ENCODE results near the gene CBX4.
"Not testable (repeated sequence)": the region's sequence is repeated elsewhere in the genome, so short reads cannot be mapped to it uniquely, and the experiment has no call there.

The CBX4 gene

DNA sequence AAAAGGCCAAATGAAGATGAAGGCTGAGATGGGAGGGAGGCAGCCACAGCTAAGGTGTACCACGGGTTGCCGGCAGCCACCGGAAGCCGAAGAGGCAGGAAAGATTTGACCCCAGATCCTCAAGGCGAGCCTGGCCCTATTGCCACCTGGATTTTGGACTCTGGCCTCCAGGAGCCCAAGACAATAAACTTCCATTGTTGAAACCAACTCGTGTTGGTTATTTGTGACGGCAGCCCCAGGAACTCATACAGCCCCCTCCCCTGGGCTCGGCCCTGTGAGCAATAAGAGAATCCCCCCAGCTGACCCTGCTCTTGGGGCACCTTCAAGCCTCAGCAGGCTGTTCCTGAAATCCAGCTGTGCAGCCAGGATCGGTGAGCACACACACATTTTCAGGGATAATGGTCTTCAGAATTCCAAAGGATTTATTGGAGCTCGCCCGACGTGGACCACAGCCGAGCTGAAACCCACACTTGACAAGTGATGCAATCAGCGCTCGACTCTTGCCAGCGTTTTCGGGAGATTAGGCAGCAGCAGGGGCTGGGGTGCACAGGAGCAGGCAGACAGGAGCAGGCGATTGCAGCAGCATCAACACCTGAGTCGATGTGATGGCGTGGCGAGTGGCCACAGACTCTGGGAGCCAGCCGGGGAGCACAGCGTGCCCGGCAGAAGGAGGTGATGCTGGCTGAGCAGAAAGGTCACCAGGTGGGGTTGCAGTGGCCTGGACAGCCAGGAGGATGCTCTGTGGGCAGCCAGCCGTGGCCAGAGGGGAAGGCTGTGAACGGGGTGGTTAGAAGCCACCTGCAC is 22.4 kb upstream of the CBX4 start:
- no peak for DNase-seq (ENCODE audit: extremely low read depth in 1 of 2, low read depth in 1 of 2)

DNA sequence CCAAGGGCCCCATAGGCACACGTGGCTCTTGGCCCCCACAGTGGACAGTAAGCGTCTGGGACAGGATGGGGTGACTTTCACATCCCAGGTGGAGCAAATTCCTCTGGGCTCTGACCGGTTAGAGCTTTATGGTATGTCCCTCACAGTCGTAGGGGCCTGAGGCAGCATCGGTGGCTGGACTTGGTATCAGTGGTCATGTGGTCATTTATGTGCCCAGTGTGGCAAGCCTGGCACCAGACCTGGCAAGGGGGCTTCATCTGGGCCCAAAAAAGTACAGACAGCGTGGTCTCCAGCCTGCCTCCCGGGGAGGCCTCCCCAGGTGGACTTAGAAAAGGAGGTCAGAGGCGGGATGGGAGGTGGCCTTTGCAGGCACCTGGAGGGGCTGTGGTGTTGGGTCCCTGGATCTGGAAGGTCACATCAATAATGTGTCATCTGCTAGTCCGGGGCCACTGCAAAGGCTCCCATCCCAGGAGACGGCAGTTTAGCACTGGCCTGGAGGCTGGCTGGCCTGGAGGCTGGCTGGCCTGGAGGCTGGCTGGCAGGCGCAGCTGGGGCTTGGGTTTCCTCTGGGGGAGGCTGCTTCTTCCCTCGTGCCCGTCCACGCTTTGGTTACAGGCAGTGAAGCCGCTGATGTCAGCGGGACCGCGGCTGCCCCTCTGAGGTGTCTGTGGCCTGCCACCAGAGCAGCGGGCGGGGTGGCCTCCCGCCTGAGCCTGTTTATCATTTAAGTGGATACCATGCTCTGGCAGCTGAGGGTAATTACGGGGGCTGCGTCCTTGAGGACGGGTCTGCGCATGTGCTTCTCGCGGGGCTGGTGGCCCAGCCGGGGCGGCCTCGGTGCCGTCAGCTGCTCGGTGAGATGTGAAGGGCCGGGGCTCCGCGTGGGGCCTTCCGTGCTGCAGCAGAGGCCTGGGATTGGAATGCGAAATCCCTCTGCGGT is 20.7 kb upstream of the CBX4 start:
- no peak for DNase-seq (ENCODE audit: extremely low read depth in 1 of 2, low read depth in 1 of 2)

DNA sequence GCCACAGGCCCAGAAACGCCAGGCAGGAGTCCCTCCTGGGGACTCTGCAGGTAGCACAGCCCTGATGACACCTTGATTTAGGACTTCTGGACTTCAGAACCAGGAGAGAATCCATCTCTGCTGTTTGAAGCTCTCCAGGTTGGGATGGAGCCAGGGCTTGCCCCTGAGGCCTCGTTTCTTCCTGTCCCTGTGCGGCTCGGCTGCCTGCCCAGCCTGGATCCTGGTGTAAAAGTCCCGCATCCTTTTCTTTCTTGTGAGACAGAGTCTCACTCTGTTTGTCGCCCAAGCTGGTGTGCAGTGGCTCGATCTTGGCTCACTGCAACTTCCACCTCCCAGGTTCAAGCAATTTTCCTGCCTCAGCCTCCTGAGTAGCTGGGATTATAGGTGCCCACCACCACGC is 17.9 kb upstream of the CBX4 start:
- DNase-seq (ENCODE audit: extremely low read depth in 1 of 2, low read depth in 1 of 2), result no peak

DNA sequence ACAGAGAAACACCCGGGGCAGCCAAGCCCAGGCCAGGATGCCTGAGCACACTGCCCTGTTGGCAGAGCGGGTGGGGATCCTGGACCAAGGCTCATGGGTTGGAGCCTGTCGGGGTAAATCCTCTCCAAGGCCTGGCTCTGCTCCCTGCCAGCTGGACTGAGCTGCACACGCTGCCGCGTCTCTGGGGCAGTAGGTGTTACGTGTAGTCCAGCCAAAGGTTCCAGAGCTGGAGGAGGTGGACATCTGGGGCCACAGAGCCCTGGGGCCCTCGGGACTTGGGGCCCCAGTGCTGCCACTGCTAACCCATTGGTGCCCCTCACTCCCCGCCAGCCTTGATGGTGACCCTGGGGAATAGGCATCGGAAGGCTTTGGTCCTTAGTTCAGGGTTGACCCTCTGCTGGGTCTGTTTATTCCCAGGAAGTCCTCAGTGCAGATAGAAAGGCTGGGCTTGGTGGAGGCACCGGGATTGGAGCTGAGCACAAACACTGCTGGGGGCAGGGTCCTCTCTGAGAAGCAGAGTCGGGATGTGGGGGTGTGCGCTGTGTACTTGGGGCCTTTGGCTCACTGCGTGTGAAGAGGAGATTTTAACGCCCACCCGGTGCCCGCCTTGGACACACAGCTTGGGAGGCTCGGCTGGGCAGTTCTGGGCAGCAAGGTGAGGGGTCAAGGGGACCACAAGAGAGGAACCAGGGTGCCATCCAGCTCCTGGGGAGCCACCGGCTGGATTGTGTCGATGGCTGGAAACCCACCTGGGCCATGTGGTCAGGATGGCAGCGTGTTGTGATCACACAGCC is 16.3 kb upstream of the CBX4 start:
- DNase-seq (ENCODE audit: extremely low read depth in 1 of 2, low read depth in 1 of 2), result no peak

DNA sequence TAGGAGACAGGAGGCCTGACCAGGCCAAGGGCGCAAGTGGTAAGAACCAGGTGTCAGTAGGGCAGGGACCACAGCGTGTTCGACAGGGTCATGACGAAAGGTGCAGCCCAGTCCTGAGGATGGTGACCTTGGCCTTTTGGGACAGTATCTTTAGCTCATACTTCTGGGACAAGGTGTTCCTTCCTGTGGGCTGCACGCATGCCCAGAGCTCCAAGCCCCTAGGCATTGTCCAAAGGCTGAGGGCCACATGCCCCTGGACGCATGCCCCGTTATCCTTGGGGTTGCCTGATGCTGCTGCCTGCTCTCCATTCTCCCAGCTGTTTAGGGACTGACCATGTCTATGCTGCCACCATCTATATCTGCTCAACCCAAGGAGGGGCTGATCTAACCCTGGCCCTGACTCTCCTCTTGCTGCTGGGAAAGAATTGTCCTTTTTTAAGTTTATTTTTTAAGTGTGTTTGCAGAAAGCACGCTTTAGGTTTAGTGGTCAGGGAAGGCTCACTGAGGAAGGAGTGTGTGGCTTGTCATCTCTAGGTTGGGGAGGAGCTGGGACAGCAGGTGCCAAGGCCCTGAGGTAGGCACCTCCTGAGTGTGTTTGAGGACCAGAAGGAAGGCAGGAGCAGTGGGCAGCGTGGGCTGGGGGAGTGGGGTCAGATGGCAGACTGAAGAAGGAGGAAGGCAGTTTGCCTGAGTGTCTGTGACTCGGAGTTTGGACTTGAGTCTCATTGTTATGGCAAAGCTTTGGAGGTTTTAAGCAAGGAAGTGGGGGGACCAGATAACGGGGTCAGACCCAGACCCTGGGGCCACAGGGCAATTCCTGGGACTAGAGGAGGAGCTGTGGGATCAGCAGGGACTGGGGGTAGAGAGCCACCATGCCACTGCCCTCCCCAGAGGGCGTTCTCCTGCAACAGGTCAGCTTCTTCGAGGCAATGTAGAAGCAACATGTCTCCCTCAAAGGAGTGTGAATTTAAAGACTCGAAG is 15.1 kb upstream of the CBX4 start:
- DNase-seq (ENCODE audit: extremely low read depth in 1 of 2, low read depth in 1 of 2), result no peak

DNA sequence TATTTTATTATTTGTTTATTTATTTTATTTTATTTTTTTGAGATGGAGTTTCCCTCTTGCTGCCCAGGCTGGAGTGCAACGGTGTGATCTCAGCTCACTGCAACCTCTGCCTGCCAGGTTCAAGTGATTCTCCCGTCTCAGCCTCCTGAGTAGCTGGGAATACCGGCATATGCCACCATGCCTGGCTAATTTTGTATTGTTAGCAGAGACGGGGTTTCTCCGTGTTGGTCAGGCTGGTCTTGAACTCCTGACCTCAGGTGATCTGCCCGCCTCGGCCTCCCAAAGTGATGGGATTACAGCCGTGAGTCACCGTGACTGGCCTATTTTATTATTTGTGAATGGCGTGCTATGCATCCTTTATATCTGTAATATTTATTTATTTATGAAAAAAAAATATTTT is 13.9 kb upstream of the CBX4 start:
- not testable (repeated sequence) for DNase-seq (ENCODE audit: extremely low read depth in 1 of 2, low read depth in 1 of 2)

DNA sequence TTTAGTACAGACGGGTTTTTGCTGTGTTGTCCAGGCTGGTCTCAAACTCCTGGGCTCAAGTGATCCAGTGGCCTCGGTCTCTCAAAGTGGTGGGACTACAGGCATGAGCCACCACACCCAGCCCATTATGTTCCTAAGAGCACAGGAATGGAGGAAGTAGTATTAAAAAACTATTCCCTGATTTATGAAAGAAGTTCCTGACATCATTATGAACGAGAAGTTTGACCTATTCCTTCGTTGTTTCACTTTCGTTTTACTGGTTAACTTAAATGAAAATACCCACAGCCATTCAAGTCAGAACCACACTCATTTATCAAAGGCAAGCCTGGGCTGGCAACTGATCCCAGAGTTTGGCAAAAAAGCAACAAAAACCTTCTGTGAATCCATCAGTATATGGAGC is 13.5 kb upstream of the CBX4 start:
- no peak for DNase-seq (ENCODE audit: extremely low read depth in 1 of 2, low read depth in 1 of 2)

DNA sequence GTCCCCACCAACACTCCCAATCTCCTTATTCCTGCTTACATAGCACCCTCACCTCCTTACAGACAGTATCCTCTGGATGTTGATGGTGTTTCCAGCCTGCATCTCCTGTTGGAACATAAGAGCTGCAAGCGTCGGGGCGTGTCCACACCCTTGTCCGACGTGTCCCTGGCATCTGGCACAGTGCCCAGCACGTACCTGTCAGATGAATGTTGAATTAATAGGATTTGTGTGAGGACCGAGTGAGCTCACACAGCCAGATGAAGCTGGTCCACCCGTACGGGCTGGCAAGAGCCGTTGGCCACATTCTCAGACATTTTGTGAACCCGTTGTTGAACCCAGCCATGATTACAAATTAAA is 12.2 kb upstream of the CBX4 start:
- no peak for DNase-seq (ENCODE audit: extremely low read depth in 1 of 2, low read depth in 1 of 2)

DNA sequence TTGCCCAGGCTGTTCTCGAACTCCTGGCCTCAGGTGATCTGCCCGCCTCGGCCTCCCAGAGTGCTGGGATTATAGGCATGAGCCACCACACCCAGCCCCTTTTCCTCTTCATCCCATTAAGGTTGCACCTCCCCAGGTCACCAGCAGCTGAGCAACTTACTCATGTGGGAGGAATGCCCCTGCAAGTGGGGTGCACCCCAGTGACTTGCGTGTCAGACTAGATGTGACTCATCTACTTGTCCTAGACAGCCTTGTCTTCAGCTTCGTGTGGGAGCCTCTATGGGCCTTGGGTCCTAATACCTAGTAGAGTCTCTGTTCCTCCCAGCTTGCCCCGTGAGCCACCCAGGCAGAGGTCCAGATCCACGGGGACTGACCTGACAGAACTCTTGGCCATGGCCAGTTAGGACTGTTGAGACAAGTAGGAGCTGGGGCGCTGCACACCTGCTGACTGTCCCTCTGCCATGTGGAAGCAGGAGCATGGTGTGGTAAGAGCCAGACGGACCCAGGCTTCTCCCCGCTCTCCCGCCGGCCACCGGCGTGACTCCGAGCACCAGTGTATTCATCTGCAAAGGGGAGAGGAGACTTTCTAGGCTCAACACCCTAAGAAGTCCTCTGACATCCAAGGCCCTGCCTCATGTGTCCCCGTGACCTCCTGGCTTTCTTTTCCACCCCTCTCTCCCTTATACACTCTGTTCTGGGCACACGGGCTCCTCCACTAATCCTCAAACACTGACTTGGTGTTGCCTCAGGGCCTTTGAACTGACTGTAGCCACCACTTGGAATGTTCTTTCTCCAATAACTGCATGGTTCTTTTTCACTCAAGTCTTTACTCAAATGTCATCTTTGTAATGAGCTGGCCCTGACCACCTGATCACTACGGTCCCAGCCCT is 11.6 kb upstream of the CBX4 start:
- DNase-seq (ENCODE audit: extremely low read depth in 1 of 2, low read depth in 1 of 2), result no peak

DNA sequence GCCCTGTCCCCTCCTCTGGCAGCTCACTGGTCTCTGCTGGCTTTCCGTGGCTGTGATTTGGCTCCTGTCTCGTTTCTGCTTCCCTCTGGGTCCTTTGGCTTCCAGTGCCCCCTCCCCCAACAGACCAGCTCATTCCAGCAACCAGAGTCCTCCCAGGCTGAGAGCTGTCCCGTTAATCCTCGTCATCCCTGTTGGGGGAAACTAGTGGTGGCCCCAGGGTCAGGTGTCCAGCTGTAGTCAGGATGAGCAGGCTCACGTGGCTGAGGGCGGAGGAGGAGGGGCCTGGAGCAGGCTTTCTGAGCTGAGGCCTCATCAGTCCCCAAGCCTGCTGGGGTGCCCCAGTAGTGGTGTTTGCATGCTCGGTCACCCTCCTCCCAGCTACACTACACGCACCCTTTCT is 10.7 kb upstream of the CBX4 start:
- DNase-seq (ENCODE audit: extremely low read depth in 1 of 2, low read depth in 1 of 2), result no peak

DNA sequence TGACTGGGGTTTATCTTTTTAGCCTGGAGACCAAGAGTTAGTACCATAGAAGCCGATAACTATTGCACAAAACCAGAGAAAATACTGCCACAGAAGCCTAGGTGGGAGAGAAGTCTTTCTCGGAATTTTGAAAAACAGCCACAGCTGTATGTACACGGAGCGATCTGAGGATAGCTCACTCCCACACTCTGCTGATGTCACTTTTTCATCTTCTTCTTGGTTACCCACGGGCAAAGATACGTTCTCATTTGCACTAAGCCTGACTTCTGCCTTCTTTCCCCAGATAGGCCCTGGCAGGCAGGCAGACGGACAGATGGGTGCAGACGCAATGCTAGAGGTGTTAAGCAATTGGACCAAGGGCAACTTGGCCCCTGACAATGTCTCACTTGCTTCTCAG is 9.1 kb upstream of the CBX4 start:
- DNase-seq (ENCODE audit: extremely low read depth in 1 of 2, low read depth in 1 of 2), result no peak

DNA sequence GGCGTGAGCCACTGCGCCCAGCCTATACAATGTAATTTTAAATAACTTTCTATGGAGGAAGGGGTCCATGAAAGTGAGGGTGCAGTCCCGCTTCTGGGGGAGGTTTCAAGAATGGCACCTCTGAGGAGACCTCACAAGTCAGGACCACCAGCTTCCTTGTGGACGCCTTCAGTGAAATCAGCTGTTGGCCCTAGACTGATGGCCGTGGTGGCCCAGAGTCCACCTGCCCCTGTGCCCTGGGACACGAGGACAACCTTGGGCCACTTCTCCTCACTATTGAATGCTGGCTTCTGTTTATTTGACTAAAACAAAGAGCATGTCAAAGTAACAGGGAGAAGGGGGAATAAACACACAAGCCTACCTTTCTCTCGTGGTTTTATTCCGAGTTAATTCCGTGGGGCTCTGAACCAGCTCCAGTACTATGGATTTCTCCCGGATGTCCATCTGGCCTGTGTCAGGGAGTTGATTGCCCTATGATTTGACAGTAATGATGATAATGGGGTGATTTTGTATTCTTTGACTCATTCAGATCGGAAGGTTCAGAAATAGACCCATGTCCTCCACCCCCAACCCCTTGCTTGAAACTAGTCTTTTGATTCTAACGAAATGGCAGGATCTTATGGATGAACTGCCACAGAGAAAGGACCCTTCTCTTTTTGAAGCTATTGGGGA is 8.6 kb upstream of the CBX4 start:
- DNase-seq (ENCODE audit: extremely low read depth in 1 of 2, low read depth in 1 of 2), result no peak

DNA sequence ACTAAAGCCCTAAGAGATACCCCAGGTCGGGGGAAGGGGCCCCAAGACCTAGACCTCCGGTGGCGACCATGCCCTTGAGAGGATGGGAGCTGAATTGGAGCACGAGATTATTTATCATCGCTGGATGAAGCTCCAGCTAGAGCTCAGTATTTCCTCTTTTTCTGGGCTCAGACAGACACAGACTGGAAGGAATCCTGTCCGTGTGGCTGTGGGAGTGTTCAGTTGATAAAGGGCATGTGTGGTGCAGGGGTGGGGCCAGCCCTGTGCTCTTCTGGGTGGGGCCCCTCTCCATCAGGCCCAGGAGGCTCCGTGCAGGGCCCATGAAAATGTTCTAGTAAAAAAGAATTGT is 6.3 kb upstream of the CBX4 start:
- no peak for DNase-seq (ENCODE audit: extremely low read depth in 1 of 2, low read depth in 1 of 2)

DNA sequence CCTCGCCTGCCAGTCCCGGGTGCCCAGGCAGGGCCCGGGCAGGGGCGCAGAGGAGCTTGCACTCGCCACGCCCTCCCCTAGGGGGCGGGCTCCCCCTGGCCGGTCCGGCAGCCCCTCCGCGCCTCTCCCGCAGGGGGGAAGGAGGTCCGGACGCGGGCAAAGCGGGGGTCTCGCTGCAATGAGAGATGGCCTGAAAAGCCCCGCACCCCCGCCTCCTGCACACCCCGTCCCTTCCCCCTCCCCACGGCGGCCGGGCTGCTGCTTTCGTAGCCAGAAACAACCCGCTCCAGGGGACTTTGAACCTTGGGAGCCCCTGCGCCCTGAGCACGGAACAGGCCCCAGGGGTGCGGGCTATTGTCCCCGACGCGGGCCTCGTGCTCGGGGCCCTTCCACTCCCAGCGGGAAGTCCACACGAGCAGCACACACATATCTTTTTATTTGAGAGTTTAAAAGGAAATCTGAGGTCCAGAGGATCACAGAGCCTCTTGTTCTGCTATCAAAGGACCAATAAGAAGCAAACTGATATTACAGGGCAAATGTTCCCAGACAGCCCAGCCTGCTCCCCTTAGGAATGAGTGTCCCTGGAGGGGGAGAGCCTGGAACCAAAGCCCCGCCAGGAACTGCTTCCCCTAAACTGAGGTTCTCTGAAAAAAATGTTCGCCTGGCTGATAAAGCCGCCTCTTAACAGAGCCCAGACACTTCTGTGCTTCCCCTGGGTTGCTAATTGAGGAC is 5.8 kb upstream of the CBX4 start:
- DNase-seq (ENCODE audit: extremely low read depth in 1 of 2, low read depth in 1 of 2), result no peak

DNA sequence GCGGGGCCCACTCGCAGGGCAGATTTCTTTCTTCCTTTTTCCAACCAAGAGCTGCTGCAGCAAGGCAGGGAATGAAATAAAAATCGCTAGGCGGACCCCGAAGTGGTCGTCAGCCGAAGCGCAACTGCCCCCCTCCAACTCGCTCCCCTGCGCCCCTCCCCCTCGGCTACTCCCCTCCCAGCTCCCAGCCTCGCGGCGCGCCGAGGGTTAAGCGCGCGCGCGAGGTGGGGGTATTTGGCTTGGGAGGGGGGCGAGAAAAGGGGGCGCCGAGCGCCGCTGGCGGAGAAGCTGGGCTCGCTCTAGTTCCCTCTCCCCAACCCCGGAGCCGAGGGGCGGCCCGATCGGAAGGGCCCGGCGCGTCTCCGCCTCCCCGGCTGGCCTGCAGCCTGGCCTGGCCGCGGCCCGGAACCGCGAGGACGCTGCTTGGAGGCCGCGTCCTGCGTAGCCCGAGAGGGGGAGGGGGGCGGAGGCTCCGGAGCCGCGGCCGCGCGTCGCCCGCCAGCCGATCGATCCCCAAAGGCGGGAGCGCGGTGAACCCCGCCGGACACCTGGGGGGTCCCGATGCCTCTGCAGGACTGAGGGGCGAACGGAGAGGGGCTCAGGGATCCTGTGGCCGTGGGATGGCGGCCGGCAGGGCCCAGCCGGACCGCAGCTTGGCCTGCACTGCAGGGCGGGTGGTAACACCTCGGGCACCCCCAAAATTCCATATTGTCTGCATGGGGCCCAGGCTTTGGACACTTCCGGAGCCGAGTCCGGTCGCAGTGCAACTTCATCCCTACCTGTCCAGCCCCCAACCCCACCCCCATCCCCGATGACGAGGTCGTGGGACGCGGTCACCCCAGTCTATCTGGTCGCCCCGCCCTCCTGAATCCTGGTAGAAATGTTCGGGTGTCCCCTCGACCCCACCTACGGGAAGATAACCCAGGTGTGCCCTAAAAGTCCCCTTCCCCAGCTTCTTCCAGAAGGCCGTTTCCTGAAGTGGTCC is 4.9 kb upstream of the CBX4 start:
- no peak for DNase-seq (ENCODE audit: extremely low read depth in 1 of 2, low read depth in 1 of 2)

DNA sequence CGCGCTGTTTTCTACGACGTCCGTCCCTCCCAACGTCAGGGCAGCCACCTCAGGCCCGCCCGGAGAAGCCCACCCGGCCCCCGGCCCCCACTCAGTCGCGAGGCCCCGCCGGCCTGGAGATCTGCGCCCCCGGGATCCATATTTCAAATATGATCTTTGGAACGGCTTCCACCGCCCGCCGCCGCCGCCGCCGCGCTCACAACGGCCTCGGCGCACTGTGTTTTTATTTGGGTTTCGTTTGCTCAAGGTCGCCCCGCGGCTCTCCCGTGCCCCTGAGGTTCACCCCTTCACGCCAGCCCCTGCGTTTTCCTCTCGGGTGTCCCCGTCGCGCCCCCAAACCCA is 4.2 kb upstream of the CBX4 start:
- DNase-seq (ENCODE audit: extremely low read depth in 1 of 2, low read depth in 1 of 2), result no peak

Measured in activated CD8-positive, alpha-beta memory T cell treated with anti-CD3 and anti-CD28 coated beads for 1 hour (primary cell).